ENCODE results near the gene TRAPPC6A. TPM values are rescaled to one million over a fixed set of nuclear protein-coding genes. Genes with fewer than 3 reads are reported as not detected.

TRAPPC6A gene
- total and polyA plus RNA-seq, 3 experiments from 2014 or later = 22.7 to 151 (median 24.3) TPM

DNA sequence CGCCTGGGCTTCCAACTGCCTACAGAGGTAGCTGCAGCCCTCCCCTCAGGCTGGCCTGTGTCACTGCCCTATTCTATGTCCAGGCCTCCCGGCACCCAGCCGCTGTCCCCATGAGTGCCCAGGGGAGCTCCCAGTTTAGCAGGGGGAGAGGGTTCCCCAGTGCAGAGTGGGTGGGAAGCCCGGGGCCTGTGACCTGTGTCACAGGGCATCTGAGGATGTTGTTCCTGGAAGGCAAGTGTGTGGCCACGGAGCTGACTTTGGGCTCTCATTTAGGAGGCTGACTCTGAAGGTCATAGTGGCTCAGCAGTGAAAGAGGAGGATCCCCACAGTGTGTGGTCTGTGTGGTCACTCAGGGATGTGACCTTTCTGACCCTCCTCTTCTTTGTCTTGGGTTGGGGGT is 59.9 kb downstream of the TRAPPC6A start:
- H3K27ac Mint-ChIP-seq = peak overlapping the region in 3 of 8 donors; percentile 26 to 61 (median 54)
- DNase-seq = no peak
- peak overlapping the region in 2 of 7 donors; percentile 31 to 32 for H3K4me3 Mint-ChIP-seq
- Histone ChIP-seq H3K27ac (ENCODE audit: low read depth, low read length) (no peak overlapping the region), H3K9me3 (ENCODE audit: low read length) (no peaks in the 10 kb centered on the region), H3K4me1 (ENCODE audit: insufficient read depth, low read length) (peaks cover 29% of the 10 kb centered on the region), H3K36me3 (ENCODE audit: insufficient read depth, low read length) (no peaks in the 10 kb centered on the region), H3K27me3 (ENCODE audit: insufficient read depth, low read length, poor library complexity, severe bottlenecking) (no peaks in the 10 kb centered on the region), H3K4me3 (ENCODE audit: low read length) (no peak overlapping the region)
- H3K36me3 Mint-ChIP-seq = peaks cover 0 to 3% (median 0%) of the 10 kb centered on the region in 3 donors
- POLR2A ChIA-PET = interaction anchor here (1.7 kb wide), 1 partner anchor 26 kb away, joined by 4 read pairs; no protein-coding TSS in a partner anchor
- H3K4me1 Mint-ChIP-seq = peaks cover 46 to 78% (median 60%) of the 10 kb centered on the region in 3 donors
- H3K9me3 Mint-ChIP-seq = no peaks in the 10 kb centered on the region
- no peaks in the 10 kb centered on the region for H3K27me3 Mint-ChIP-seq
- CTCF ChIA-PET = interaction anchor here (1.3 to 1.5 kb wide), 2 partner anchors 8 to 15 kb away, joined by 4 to 5 read pairs; no protein-coding TSS in a partner anchor

DNA sequence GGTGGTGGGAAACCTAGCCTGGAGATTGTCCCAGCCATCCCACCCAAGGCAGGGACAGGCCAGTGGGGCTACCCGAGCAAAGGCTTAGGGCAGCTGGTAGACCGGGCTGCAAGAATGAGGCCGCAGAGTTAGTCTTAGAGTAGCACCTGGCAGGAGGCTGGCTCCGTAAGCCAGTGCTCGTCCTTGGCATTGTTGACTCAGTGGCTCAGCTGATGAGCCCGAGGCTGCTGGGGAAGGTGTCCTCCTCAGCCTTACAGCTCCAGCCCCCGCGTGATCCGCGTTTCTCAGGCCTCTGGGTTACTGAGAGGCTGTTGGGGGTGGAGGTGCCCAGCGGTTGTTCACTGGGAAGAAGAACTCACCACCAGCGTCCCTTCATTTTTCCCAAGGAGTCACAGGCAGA is 60.4 kb downstream of the TRAPPC6A start:
- CTCF ChIA-PET = interaction anchor here (1.0 to 1.5 kb wide), 3 partner anchors 9 to 18 kb away, joined by 3 to 5 read pairs (median 4); no protein-coding TSS in a partner anchor
- Histone ChIP-seq H3K36me3 (ENCODE audit: insufficient read depth, low read length) (no peaks in the 10 kb centered on the region), H3K4me1 (ENCODE audit: insufficient read depth, low read length) (peaks cover 29% of the 10 kb centered on the region), H3K27ac (ENCODE audit: low read depth, low read length) (no peak overlapping the region), H3K27me3 (ENCODE audit: insufficient read depth, low read length, poor library complexity, severe bottlenecking) (no peaks in the 10 kb centered on the region), H3K4me3 (ENCODE audit: low read length) (no peak overlapping the region), H3K9me3 (ENCODE audit: low read length) (no peaks in the 10 kb centered on the region)
- H3K27ac Mint-ChIP-seq = peak overlapping the region in 1 of 8 donors; percentile 87
- H3K9me3 Mint-ChIP-seq = no peaks in the 10 kb centered on the region
- POLR2A ChIA-PET = interaction anchor here (1.7 kb wide), 1 partner anchor 26 kb away, joined by 4 read pairs; no protein-coding TSS in a partner anchor
- peaks cover 46 to 76% (median 59%) of the 10 kb centered on the region in 3 donors for H3K4me1 Mint-ChIP-seq
- peak overlapping the region in 2 of 7 donors; percentile 31 to 69 for H3K4me3 Mint-ChIP-seq
- no peaks in the 10 kb centered on the region for H3K27me3 Mint-ChIP-seq
- no peak for DNase-seq
- H3K36me3 Mint-ChIP-seq = peaks cover 0 to 3% (median 0%) of the 10 kb centered on the region in 3 donors

DNA sequence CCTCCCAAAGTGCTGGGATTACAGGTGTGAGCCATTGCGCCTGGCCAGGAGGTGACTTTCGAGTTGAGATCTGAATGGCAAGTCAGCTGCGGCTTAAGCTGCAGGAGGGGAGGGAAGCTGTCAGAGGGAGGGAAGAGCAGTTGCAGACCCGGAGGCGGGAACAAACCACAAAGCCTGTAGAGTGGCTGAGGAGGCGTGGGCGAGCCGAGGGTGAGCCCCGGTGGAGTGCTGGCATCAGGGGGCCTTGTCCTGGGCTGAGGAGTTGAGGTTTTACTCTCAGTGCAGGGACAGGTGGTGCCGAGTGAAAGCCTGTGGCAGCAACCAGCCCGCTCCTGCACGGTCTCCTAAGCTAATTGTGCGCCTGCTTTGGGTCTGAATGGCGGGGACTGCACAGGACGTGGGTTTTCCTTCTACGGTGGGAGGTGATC is 60.9 kb downstream of the TRAPPC6A start:
- Mint-ChIP-seq H3K36me3 (peaks cover 0 to 3% (median 0%) of the 10 kb centered on the region in 3 donors), H3K4me1 (peaks cover 43 to 73% (median 54%) of the 10 kb centered on the region in 3 donors), H3K27ac (peak overlapping the region in 6 of 8 donors; percentile 54 to 94 (median 82)), H3K4me3 (peak overlapping the region in 6 of 7 donors; percentile 23 to 73 (median 64)), H3K9me3 (no peaks in the 10 kb centered on the region), H3K27me3 (no peaks in the 10 kb centered on the region)
- ChIA-PET CTCF (interaction anchor here (1.0 to 1.5 kb wide), 3 partner anchors 9 to 19 kb away, joined by 3 to 5 read pairs (median 4); no protein-coding TSS in a partner anchor), POLR2A (interaction anchor here (0.7 to 1.7 kb wide), 2 partner anchors 14 to 25 kb away, joined by 3 to 4 read pairs; no protein-coding TSS in a partner anchor)
- Histone ChIP-seq H3K4me3 (ENCODE audit: low read length) (no peak overlapping the region), H3K27ac (ENCODE audit: low read depth, low read length) (no peak overlapping the region), H3K27me3 (ENCODE audit: insufficient read depth, low read length, poor library complexity, severe bottlenecking) (no peaks in the 10 kb centered on the region), H3K4me1 (ENCODE audit: insufficient read depth, low read length) (peaks cover 29% of the 10 kb centered on the region), H3K36me3 (ENCODE audit: insufficient read depth, low read length) (no peaks in the 10 kb centered on the region), H3K9me3 (ENCODE audit: low read length) (no peaks in the 10 kb centered on the region)
- DNase-seq = peak in 1 of 5 donors; percentile 43

DNA sequence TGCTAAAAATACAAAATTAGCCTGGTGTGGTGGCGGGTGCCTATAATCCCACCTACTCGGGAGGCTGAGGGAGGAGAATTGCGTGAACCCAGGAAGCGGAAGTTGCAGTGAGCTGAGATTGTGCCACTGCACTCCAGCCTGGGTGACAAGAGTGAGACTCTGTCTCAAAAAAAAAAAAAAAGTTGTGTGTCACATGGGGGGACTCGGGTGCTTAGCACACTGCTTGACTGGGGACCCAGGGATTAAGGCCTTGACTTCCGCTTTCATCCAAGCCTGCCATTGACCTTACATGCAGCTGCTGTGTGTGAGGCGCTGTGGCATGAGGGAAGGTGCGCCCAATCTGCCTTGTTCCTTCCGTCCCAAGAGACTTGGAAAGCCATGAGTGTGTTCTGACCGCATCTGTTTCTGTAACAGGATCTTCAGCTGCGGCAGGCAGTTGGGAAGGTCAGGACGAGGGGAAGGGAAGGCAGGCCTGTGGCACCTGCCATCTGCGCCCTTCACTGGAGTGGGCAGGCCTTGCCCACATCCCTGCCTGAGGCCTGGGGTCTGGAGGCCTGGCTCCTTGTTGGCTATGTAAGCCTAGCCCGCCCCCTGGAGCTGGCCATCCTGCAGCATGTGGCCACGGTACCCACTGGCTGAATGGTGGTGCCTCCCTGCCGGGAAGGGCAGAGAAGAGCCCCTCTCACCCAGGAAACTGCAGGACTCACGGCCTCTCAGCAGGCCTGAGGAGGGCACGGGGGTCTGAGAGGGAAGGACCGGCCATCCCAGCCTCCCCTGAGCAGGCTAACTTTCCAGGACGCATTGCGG is 62.0 kb downstream of the TRAPPC6A start:
- Mint-ChIP-seq H3K4me3 (peak overlapping the region in 1 of 7 donors; percentile 36), H3K36me3 (peaks cover 0 to 5% (median 0%) of the 10 kb centered on the region in 3 donors), H3K4me1 (peaks cover 36 to 67% (median 48%) of the 10 kb centered on the region in 3 donors), H3K27ac (peak overlapping the region in 1 of 8 donors; percentile 74), H3K27me3 (no peaks in the 10 kb centered on the region), H3K9me3 (no peaks in the 10 kb centered on the region)
- CTCF ChIA-PET = no interaction called here
- Histone ChIP-seq H3K27ac (ENCODE audit: low read depth, low read length) (no peak overlapping the region), H3K9me3 (ENCODE audit: low read length) (no peaks in the 10 kb centered on the region), H3K4me3 (ENCODE audit: low read length) (no peak overlapping the region), H3K27me3 (ENCODE audit: insufficient read depth, low read length, poor library complexity, severe bottlenecking) (no peaks in the 10 kb centered on the region), H3K4me1 (ENCODE audit: insufficient read depth, low read length) (peaks cover 29% of the 10 kb centered on the region), H3K36me3 (ENCODE audit: insufficient read depth, low read length) (no peaks in the 10 kb centered on the region)
- no peak for DNase-seq
- POLR2A ChIA-PET = no interaction called here

DNA sequence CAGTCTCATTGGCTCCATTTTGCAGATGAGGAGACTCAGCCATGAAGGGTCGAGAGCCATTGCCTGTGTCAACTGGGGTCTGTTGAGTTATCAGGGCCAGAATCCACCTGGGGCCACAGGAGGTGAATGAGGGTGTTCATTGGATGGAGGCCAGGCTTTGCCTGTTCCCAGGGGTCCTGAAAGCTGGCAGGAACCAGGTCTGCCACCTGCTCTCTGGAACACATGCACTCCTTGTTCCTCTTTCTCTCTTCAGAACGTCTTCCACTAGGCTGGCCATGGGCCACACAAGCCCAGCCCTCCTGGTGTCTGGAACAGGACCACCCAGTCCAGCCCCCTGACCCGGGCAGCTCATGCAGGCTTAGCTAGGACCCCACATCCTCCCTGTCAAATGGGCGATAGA is 63.9 kb downstream of the TRAPPC6A start:
- H3K4me1 Mint-ChIP-seq = peaks cover 31 to 65% (median 39%) of the 10 kb centered on the region in 3 donors
- H3K27ac Mint-ChIP-seq = peak overlapping the region in 2 of 8 donors; percentile 22 to 77
- no peak overlapping the region for H3K4me3 Mint-ChIP-seq
- H3K9me3 ChIP-seq (ENCODE audit: low read length) = no peaks in the 10 kb centered on the region
- H3K4me1 ChIP-seq (ENCODE audit: insufficient read depth, low read length) = peaks cover 29% of the 10 kb centered on the region
- ChIA-PET POLR2A (no interaction called here), CTCF (no interaction called here)
- H3K4me3 ChIP-seq (ENCODE audit: low read length) = no peak overlapping the region
- no peaks in the 10 kb centered on the region for H3K27me3 ChIP-seq (ENCODE audit: insufficient read depth, low read length, poor library complexity, severe bottlenecking)
- H3K36me3 ChIP-seq (ENCODE audit: insufficient read depth, low read length) = no peaks in the 10 kb centered on the region
- no peak overlapping the region for H3K27ac ChIP-seq (ENCODE audit: low read depth, low read length)
- DNase-seq = no peak
- H3K36me3 Mint-ChIP-seq = peaks cover 0 to 5% (median 0%) of the 10 kb centered on the region in 3 donors
- H3K9me3 Mint-ChIP-seq = no peaks in the 10 kb centered on the region
- no peaks in the 10 kb centered on the region for H3K27me3 Mint-ChIP-seq

DNA sequence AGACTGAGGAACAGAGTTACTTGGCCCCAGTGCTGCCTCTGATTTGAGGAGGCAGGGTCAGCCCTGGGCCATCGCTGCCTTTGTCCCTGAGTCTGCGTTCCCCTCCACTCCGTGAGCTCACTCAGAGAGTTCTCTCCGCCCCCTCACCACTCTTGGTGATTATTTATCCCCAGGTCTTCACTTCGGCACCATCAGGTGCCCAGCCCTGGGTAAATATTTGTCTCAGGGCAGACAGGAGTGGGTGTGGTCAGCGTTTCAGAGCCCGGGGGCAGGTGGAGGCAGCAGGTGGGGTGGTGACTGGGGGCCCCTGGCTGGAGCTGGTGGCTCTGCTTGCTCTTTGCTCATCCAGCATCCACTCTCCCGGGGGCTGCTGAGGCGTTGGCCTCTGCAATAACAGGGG is 64.4 kb downstream of the TRAPPC6A start:
- Mint-ChIP-seq H3K4me1 (peaks cover 30 to 64% (median 39%) of the 10 kb centered on the region in 3 donors), H3K27me3 (no peaks in the 10 kb centered on the region), H3K4me3 (no peak overlapping the region), H3K9me3 (no peaks in the 10 kb centered on the region), H3K36me3 (peaks cover 0 to 7% (median 0%) of the 10 kb centered on the region in 3 donors), H3K27ac (no peak overlapping the region)
- ChIA-PET CTCF (interaction anchor here (1.5 kb wide), 2 partner anchors 10 to 11 kb away, joined by 4 to 5 read pairs; no protein-coding TSS in a partner anchor), POLR2A (no interaction called here)
- no peak for DNase-seq
- H3K4me3 ChIP-seq (ENCODE audit: low read length) = no peak overlapping the region
- no peak overlapping the region for H3K27ac ChIP-seq (ENCODE audit: low read depth, low read length)
- no peaks in the 10 kb centered on the region for H3K27me3 ChIP-seq (ENCODE audit: insufficient read depth, low read length, poor library complexity, severe bottlenecking)
- peaks cover 28% of the 10 kb centered on the region for H3K4me1 ChIP-seq (ENCODE audit: insufficient read depth, low read length)
- H3K9me3 ChIP-seq (ENCODE audit: low read length) = no peaks in the 10 kb centered on the region
- H3K36me3 ChIP-seq (ENCODE audit: insufficient read depth, low read length) = no peaks in the 10 kb centered on the region

All from CD8-positive, alpha-beta memory T cell (primary cell).